Measurements from ENCODE around the gene ZBED1.

Gene ZBED1

GRCh38 chrX:2488621-2489285, 12.0 kb downstream of the ZBED1 start:
- no peak for TF ChIP-seq CTCF (IDR thresholded peaks at IDR 0.05; ENCODE audit: extremely low read depth, insufficient read depth, missing control alignments)
- in situ Hi-C loops (cut with MboI; ENCODE audit: low pct_unique_long_range_greater_than_20kb, low sequenced_read_pairs, unreplicated experiment), result no loop called here
- peak; percentile 20 for DNase-seq (ENCODE audit: low spot score)

- no peak for DNase-seq (ENCODE audit: low spot score)
- in situ Hi-C loops (cut with MboI; ENCODE audit: low pct_unique_long_range_greater_than_20kb, low sequenced_read_pairs, unreplicated experiment), result no loop called here
- no peak for TF ChIP-seq CTCF (IDR thresholded peaks at IDR 0.05; ENCODE audit: extremely low read depth, insufficient read depth, missing control alignments)
These were observed 13.4 kb downstream of the ZBED1 start for GRCh38 chrX:2487366-2487765.

GRCh38 chrX:2486476-2487133, 14.2 kb downstream of the ZBED1 start:
- no peak for TF ChIP-seq CTCF (IDR thresholded peaks at IDR 0.05; ENCODE audit: extremely low read depth, insufficient read depth, missing control alignments)
- DNase-seq (ENCODE audit: low spot score), result no peak
- in situ Hi-C loops (cut with MboI; ENCODE audit: low pct_unique_long_range_greater_than_20kb, low sequenced_read_pairs, unreplicated experiment), result no loop called here

- DNase-seq (ENCODE audit: low spot score), result no peak
- TF ChIP-seq CTCF (IDR thresholded peaks at IDR 0.05; ENCODE audit: extremely low read depth, insufficient read depth, missing control alignments), result no peak
- in situ Hi-C loops (cut with MboI; ENCODE audit: low pct_unique_long_range_greater_than_20kb, low sequenced_read_pairs, unreplicated experiment), result no loop called here
These were observed 14.9 kb downstream of the ZBED1 start for GRCh38 chrX:2485789-2486345.

GRCh38 chrX:2484721-2485648, 15.8 kb downstream of the ZBED1 start:
- in situ Hi-C loops (cut with MboI; ENCODE audit: low pct_unique_long_range_greater_than_20kb, low sequenced_read_pairs, unreplicated experiment), result no loop called here
- TF ChIP-seq CTCF (IDR thresholded peaks at IDR 0.05; ENCODE audit: extremely low read depth, insufficient read depth, missing control alignments), result no peak
- DNase-seq (ENCODE audit: low spot score), result no peak

GRCh38 chrX:2484256-2484655, 16.5 kb downstream of the ZBED1 start:
- in situ Hi-C loops (cut with MboI; ENCODE audit: low pct_unique_long_range_greater_than_20kb, low sequenced_read_pairs, unreplicated experiment), result no loop called here
- TF ChIP-seq CTCF (IDR thresholded peaks at IDR 0.05; ENCODE audit: extremely low read depth, insufficient read depth, missing control alignments), result no peak
- no peak for DNase-seq (ENCODE audit: low spot score)
